Right atrium auricular region (tissue), 2 donors: ENCODE results near the gene CPED1. TPM values are rescaled to one million over a fixed set of nuclear protein-coding genes. Genes with fewer than 3 reads are reported as not detected.

Source experiments
- DNase-seq: peaks from one replicate; pipeline ENCODE4 v3.0.0-alpha.2; 2019; ENCODE audit warnings: low spot score
- H3K27ac ChIP-seq, 2 donors: fragments of 200-600 bp; sonication (generic); 1 replicate in 1 of 2; 2 replicates in 1 of 2; pipeline ENCODE4 v1.5.1; 2016 to 2019
- H3K27me3 ChIP-seq, 2 donors: fragments of 200-600 bp; sonication (generic); one replicate each; pipeline versions ENCODE4 v1.5.1 to v1.6.0; 2017 to 2019
- H3K36me3 ChIP-seq: fragments of 200-600 bp; sonication (generic); one replicate; pipeline ENCODE4 v1.5.1; 2016
- H3K4me1 ChIP-seq, 2 donors: fragments of 200-600 bp; sonication (generic); one replicate each; pipeline versions ENCODE4 v1.5.1 to v1.6.0; 2017 to 2019
- H3K4me3 ChIP-seq, 2 donors: fragments of 200-600 bp; sonication (generic); 1 replicate in 1 of 2; 2 replicates in 1 of 2; pipeline ENCODE4 v1.5.1; 2017 to 2019; ENCODE audit warnings: mild to moderate bottlenecking in 1 of 2, moderate library complexity in 1 of 2
- H3K9me3 ChIP-seq, 2 donors: fragments of 200-600 bp; sonication (generic); one replicate each; pipeline ENCODE4 v1.5.1; 2019
- CTCF ChIP-seq, 2 donors: fragments of 200-600 bp; sonication (generic); IDR thresholded peaks; one replicate each; pipeline ENCODE4 v1.5.1; 2019; ENCODE audit warnings: antibody characterized with exemption in 2 of 2
- total RNA-seq, 2 donors: library from RNA; depleted of rRNA; stranded (reverse); fragments of >200 nt; gene quantifications; one replicate each; pipeline ENCODE4 v1.1.0, GENCODE V29; 2016

Gene CPED1
- total RNA-seq, 2 donors from 2014 or later = 13.8 to 19.0 TPM

DNA sequence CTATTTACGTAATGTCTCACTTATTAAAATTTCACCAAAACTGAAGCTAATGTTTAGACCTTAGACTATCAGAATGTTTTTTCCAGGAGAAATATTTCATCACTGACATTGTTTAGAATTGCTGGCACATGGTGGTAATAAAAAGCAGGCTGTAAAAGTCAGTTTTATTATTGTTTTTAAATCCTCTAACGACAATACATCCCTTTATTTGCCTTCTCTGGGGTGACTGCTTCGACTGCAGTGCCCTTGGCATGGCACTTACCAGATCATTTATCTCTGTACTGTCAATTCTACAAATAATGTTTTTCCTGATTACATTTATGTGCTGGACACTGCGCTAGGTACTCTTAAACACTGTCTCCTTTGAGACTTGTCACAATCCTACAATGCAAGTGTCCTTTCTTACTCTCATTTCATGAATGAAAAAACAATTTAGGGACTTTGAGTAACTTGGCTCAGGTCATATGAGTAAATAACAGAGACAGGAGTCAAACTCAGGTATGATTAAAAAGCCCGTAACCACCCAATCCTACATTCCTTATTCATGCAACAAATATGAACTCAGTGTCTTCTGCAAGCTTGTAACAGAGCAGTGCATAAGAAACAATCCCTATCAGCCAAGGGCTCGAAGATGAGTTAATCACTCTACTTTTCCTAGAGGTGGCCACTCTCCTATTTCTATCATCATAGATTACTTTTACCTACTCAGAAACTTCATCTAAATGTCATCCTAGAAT lies 43.5 kb upstream of the CPED1 start:
- Histone ChIP-seq H3K27me3 (no peaks in the 10 kb centered on the region), H3K9me3 (no peaks in the 10 kb centered on the region), H3K27ac (no peak overlapping the region), H3K36me3 (no peaks in the 10 kb centered on the region), H3K4me1 (no peaks in the 10 kb centered on the region), H3K4me3 (no peak overlapping the region)
- no peak for TF ChIP-seq CTCF (IDR thresholded peaks at IDR 0.05)
- DNase-seq = no peak

GRCh38 chr7:120947980-120948379 lies 40.5 kb upstream of the CPED1 start:
- Histone ChIP-seq H3K4me3 (no peak overlapping the region), H3K9me3 (no peaks in the 10 kb centered on the region), H3K36me3 (no peaks in the 10 kb centered on the region), H3K4me1 (peaks cover 0 to 19% of the 10 kb centered on the region in 2 donors), H3K27ac (no peak overlapping the region), H3K27me3 (no peaks in the 10 kb centered on the region)
- no peak for DNase-seq
- no peak for TF ChIP-seq CTCF (IDR thresholded peaks at IDR 0.05)

- no peak for DNase-seq
- Histone ChIP-seq H3K27ac (no peak overlapping the region), H3K4me3 (peak overlapping the region; percentile 66 to 87)
Observed at GRCh38 chr7:120949393-120949911, 39.1 kb upstream of the CPED1 start.

DNA sequence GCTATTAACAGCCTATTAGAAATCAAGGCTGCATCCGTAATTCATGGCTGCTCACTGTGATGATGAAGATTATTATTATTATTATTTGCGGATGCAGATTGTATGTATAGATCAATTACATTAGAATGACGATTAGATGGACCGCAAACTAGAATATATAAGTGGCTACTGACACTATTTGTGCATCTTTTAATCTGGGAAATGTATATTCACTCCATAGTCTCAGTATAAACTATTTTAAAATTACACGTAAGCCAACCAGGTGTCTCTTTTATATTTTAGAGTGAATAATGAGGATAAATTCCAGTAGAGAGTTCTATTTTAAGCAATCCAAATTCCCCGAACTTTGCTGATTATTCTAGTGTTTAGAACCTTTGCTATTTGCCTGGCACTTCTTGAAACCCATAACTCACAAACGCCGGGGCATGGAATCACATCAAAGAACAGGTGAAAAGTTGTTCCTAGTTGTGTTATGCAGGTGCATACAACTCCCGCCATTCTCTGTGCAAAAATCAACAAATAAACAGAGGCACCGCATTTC lies 38.4 kb upstream of the CPED1 start:
- TF ChIP-seq CTCF (IDR thresholded peaks at IDR 0.05) = no peak
- no peak for DNase-seq
- H3K27ac ChIP-seq = peak overlapping the region; percentile 98 to 99

More at GRCh38 chr7:120949393-120949911, 39.1 kb upstream of the CPED1 start:
- no peak for TF ChIP-seq CTCF (IDR thresholded peaks at IDR 0.05)
- Histone ChIP-seq H3K4me1 (peaks cover 0 to 21% of the 10 kb centered on the region in 2 donors), H3K9me3 (no peaks in the 10 kb centered on the region), H3K36me3 (peaks cover 10% of the 10 kb centered on the region), H3K27me3 (no peaks in the 10 kb centered on the region)

GRCh38 chr7:120950539-120951308 lies 37.8 kb upstream of the CPED1 start, which contains the start of gene ING3:
Gene ING3 (plus strand): TSS chr7:120950777. CDS start chr7:120950897, 120 bp downstream.
- no peaks in the 10 kb centered on the region for H3K9me3 ChIP-seq
- H3K4me1 ChIP-seq = peaks cover 0 to 21% of the 10 kb centered on the region in 2 donors
- H3K27me3 ChIP-seq = no peaks in the 10 kb centered on the region
- H3K4me3 ChIP-seq = peak within 1 kb of the TSS; percentile 66 to 87
- DNase-seq = peak; percentile 99
- no peak for TF ChIP-seq CTCF (IDR thresholded peaks at IDR 0.05)
- H3K27ac ChIP-seq = peak within 1 kb of the TSS; percentile 98 to 99
- peaks cover 20% of the 10 kb centered on the region for H3K36me3 ChIP-seq

More for the DNA sequence above, 38.4 kb upstream of the CPED1 start:
- H3K36me3 ChIP-seq = peaks cover 15% of the 10 kb centered on the region
- H3K27me3 ChIP-seq = no peaks in the 10 kb centered on the region
- H3K9me3 ChIP-seq = no peaks in the 10 kb centered on the region
- peaks cover 0 to 21% of the 10 kb centered on the region in 2 donors for H3K4me1 ChIP-seq
- peak overlapping the region; percentile 66 to 87 for H3K4me3 ChIP-seq
